GM04504 (cell line): ENCODE data around the gene CHN1.

ENCODE experiments used
- DNase-seq: peaks from one replicate; pipeline ENCODE4 v3.0.0-alpha.2; 2012; ENCODE audit warnings: low read depth

Gene CHN1

GRCh38 chr2:175004980-175005732 lies at the start of gene CHN1:
TSS of gene CHN1 (minus strand) at chr2:175005381. CDS start at chr2:175004912, 469 bp downstream.
- peak; percentile 29 for DNase-seq

GRCh38 chr2:175054340-175054739 lies 49.2 kb upstream of the CHN1 start:
- DNase-seq, result no peak

GRCh38 chr2:175049661-175050060 lies 44.5 kb upstream of the CHN1 start:
- DNase-seq, result no peak

- no peak for DNase-seq
Observed at GRCh38 chr2:175048275-175048674, 43.1 kb upstream of the CHN1 start.

- no peak for DNase-seq
Observed at GRCh38 chr2:175039490-175039889, 34.3 kb upstream of the CHN1 start.

- DNase-seq, result no peak
Observed at GRCh38 chr2:175039031-175039430, 33.9 kb upstream of the CHN1 start.

- DNase-seq, result no peak
Observed at GRCh38 chr2:175037941-175038340, 32.8 kb upstream of the CHN1 start.

- no peak for DNase-seq
Observed at GRCh38 chr2:175036582-175037018, 31.4 kb upstream of the CHN1 start.

- DNase-seq, result no peak
Observed at GRCh38 chr2:175035806-175036205, 30.6 kb upstream of the CHN1 start.

- no peak for DNase-seq
Observed at GRCh38 chr2:175034716-175035115, 29.5 kb upstream of the CHN1 start.

- no peak for DNase-seq
Observed at GRCh38 chr2:175030380-175031271, 25.4 kb upstream of the CHN1 start.

- no peak for DNase-seq
Observed at GRCh38 chr2:175027755-175028154, 22.6 kb upstream of the CHN1 start.

- DNase-seq, result no peak
Observed at GRCh38 chr2:175026385-175026784, 21.2 kb upstream of the CHN1 start.

GRCh38 chr2:175025946-175026345 lies 20.8 kb upstream of the CHN1 start:
- DNase-seq, result no peak

- DNase-seq, result no peak
Observed at GRCh38 chr2:175025233-175025632, 20.1 kb upstream of the CHN1 start.

- no peak for DNase-seq
Observed at GRCh38 chr2:175022923-175023322, 17.7 kb upstream of the CHN1 start.

- no peak for DNase-seq
Observed at GRCh38 chr2:175019566-175020327, 14.6 kb upstream of the CHN1 start.

GRCh38 chr2:175017618-175018414 lies 12.6 kb upstream of the CHN1 start:
- DNase-seq, result no peak

GRCh38 chr2:175015340-175015739 lies 10.2 kb upstream of the CHN1 start:
- no peak for DNase-seq

- DNase-seq, result no peak
Observed at GRCh38 chr2:175012516-175012915, 7.3 kb upstream of the CHN1 start.

- DNase-seq, result no peak
Observed at GRCh38 chr2:175011505-175011904, 6.3 kb upstream of the CHN1 start.

GRCh38 chr2:175010848-175011254 lies 5.7 kb upstream of the CHN1 start:
- DNase-seq, result no peak
